Measurements from ENCODE around the gene DCTD.

DNA sequence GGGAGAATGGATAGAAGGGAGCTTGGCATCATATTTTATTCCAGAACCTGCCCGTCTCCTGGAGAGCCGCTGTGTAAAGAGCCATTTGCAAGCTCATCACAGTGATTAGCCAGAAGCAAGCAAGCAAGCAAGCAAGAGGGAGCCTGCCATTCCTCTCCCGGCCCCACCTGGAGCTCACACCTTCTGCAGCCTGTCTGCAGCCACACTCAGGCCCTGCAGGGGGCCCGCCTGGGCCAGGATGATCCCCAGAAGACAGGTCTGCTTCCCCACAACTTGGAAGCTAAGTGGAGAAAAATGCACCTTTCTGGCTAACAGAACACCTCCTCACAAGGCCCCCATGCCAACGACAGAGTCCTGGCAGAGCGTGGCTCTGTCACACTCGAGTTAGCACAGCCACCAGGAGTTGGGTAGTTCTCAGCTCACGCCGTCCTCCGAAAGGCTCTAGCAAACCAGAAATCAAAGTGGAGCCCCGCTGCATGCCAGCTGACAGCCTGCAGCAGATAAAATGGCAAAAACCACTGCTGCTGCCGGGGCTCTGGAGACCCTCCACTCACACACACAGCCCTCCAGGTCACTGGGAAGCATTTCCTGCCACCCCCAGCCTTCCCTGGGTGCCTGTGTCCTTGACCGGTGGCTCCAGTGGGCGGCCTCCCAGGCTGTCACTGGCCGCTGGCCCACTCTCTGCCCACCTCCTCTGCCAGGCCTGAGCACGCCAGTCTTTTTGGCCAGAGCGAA lies 54.9 kb downstream of the DCTD start:
- no peak for TF ChIP-seq CTCF (IDR thresholded peaks at IDR 0.05)
- no peak for TF ChIP-seq POLR2A (IDR thresholded peaks at IDR 0.05)
- TF ChIP-seq EP300 (IDR thresholded peaks at IDR 0.05): no peak
